ENCODE results near the gene WAPL. TPM values are rescaled to one million over a fixed set of nuclear protein-coding genes. Genes with fewer than 3 reads are reported as not detected.

Gene WAPL
- polyA plus RNA-seq, 1 donor from 2014 or later, result 30.6 TPM

DNA sequence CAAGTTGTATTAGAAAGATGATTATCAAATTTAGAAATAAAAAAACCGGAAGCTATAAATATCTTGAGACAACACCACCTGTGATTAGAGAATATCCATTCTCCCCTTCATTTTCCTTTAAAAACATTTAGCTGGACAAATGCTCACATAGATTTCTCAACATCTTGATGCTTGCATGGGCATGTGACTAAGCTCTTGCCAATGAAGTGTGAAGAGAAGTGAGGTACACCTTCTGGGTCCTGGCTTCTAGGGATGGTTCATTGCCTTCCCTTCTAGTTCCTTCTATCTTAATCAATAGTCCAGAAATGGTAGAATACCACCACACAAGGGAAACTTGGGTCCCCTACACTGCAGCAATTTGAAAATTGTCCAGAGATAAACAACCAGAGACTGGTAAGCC lies 41.0 kb downstream of the WAPL start:
- Histone ChIP-seq H3K27ac (ENCODE audit: low read length) (no peak overlapping the region), H3K9me2 (ENCODE audit: insufficient read depth, low read length) (no peaks in the 10 kb centered on the region), H4K20me1 (ENCODE audit: insufficient read depth) (no peaks in the 10 kb centered on the region), H3K79me2 (replicated peaks; ENCODE audit: insufficient read depth, low read length) (no peaks in the 10 kb centered on the region), H3K4me2 (ENCODE audit: low read length) (no peak overlapping the region), H3K9me3 (ENCODE audit: low read length) (no peaks in the 10 kb centered on the region), H3K9ac (ENCODE audit: low read length) (no peak overlapping the region), H3K27me3 (ENCODE audit: insufficient read depth, low read depth, low read length) (no peaks in the 10 kb centered on the region), H3F3A (ENCODE audit: insufficient read depth, low read length, poor library complexity, severe bottlenecking) (no peaks in the 10 kb centered on the region), H3K36me3 (ENCODE audit: insufficient read depth, low read length) (peaks cover 5% of the 10 kb centered on the region), H3K4me3 (ENCODE audit: low read length) (no peak overlapping the region), H2AFZ (ENCODE audit: low read depth, low read length) (no peak overlapping the region)
- TF ChIP-seq TAF1 (IDR thresholded peaks at IDR 0.05; ENCODE audit: low read depth), result no peak
- no peak for TF ChIP-seq EZH2 (IDR thresholded peaks at IDR 0.05; ENCODE audit: borderline replicate concordance, insufficient read depth, low read length, poor library complexity, severe bottlenecking)
- TF ChIP-seq RAD21 (conservative IDR thresholded peaks at IDR 0.05), result no peak
- TF ChIP-seq EP300 (conservative IDR thresholded peaks at IDR 0.05; ENCODE audit: poor library complexity, severe bottlenecking), result no peak
- TF ChIP-seq, protein P1, sequence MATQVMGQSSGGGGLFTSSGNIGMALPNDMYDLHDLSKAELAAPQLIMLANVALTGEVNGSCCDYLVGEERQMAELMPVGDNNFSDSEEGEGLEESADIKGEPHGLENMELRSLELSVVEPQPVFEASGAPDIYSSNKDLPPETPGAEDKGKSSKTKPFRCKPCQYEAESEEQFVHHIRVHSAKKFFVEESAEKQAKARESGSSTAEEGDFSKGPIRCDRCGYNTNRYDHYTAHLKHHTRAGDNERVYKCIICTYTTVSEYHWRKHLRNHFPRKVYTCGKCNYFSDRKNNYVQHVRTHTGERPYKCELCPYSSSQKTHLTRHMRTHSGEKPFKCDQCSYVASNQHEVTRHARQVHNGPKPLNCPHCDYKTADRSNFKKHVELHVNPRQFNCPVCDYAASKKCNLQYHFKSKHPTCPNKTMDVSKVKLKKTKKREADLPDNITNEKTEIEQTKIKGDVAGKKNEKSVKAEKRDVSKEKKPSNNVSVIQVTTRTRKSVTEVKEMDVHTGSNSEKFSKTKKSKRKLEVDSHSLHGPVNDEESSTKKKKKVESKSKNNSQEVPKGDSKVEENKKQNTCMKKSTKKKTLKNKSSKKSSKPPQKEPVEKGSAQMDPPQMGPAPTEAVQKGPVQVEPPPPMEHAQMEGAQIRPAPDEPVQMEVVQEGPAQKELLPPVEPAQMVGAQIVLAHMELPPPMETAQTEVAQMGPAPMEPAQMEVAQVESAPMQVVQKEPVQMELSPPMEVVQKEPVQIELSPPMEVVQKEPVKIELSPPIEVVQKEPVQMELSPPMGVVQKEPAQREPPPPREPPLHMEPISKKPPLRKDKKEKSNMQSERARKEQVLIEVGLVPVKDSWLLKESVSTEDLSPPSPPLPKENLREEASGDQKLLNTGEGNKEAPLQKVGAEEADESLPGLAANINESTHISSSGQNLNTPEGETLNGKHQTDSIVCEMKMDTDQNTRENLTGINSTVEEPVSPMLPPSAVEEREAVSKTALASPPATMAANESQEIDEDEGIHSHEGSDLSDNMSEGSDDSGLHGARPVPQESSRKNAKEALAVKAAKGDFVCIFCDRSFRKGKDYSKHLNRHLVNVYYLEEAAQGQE (IDR thresholded peaks at IDR 0.05; ENCODE audit: borderline replicate concordance), result no peak
- TF ChIP-seq, protein P2, sequence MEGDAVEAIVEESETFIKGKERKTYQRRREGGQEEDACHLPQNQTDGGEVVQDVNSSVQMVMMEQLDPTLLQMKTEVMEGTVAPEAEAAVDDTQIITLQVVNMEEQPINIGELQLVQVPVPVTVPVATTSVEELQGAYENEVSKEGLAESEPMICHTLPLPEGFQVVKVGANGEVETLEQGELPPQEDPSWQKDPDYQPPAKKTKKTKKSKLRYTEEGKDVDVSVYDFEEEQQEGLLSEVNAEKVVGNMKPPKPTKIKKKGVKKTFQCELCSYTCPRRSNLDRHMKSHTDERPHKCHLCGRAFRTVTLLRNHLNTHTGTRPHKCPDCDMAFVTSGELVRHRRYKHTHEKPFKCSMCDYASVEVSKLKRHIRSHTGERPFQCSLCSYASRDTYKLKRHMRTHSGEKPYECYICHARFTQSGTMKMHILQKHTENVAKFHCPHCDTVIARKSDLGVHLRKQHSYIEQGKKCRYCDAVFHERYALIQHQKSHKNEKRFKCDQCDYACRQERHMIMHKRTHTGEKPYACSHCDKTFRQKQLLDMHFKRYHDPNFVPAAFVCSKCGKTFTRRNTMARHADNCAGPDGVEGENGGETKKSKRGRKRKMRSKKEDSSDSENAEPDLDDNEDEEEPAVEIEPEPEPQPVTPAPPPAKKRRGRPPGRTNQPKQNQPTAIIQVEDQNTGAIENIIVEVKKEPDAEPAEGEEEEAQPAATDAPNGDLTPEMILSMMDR (IDR thresholded peaks at IDR 0.05; ENCODE audit: poor library complexity, severe bottlenecking), result no peak
- no peak for TF ChIP-seq POLR2AphosphoS5 (IDR thresholded peaks at IDR 0.05)
- no peak for TF ChIP-seq SMC3 (conservative IDR thresholded peaks at IDR 0.05; ENCODE audit: poor library complexity)
- TF ChIP-seq MXI1 (conservative IDR thresholded peaks at IDR 0.05; ENCODE audit: poor library complexity, severe bottlenecking), result no peak

DNA sequence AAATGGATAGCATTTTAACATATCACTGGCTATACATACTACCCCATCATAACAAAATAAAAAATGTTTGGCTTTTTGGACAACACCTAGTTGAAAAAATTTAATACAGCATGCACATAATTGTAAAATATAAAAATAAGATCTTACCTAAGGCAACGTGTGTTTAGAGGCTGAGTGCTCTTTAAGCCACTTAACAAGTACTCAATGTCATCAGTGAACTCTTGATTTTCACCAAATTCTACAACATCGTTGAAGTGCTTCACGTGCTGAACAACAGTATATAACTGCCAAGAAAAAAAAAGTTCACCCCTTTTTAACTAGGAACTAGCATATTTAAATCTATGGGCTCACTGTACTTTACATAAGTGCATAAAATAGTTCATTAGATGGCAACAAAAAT lies 49.5 kb downstream of the WAPL start:
- Histone ChIP-seq H3K4me2 (ENCODE audit: low read length) (no peak overlapping the region), H3K4me3 (ENCODE audit: low read length) (no peak overlapping the region), H3K36me3 (ENCODE audit: insufficient read depth, low read length) (no peaks in the 10 kb centered on the region), H3K9me3 (ENCODE audit: low read length) (no peaks in the 10 kb centered on the region), H4K20me1 (ENCODE audit: insufficient read depth) (no peaks in the 10 kb centered on the region), H3K9ac (ENCODE audit: low read length) (no peak overlapping the region), H3F3A (ENCODE audit: insufficient read depth, low read length, poor library complexity, severe bottlenecking) (no peaks in the 10 kb centered on the region), H3K79me2 (replicated peaks; ENCODE audit: insufficient read depth, low read length) (no peaks in the 10 kb centered on the region), H3K27me3 (ENCODE audit: insufficient read depth, low read depth, low read length) (no peaks in the 10 kb centered on the region), H3K9me2 (ENCODE audit: insufficient read depth, low read length) (no peaks in the 10 kb centered on the region), H2AFZ (ENCODE audit: low read depth, low read length) (no peak overlapping the region), H3K27ac (ENCODE audit: low read length) (no peak overlapping the region)
- TF ChIP-seq EP300 (conservative IDR thresholded peaks at IDR 0.05; ENCODE audit: poor library complexity, severe bottlenecking) (no peak), EZH2 (IDR thresholded peaks at IDR 0.05; ENCODE audit: borderline replicate concordance, insufficient read depth, low read length, poor library complexity, severe bottlenecking) (no peak), SMC3 (conservative IDR thresholded peaks at IDR 0.05; ENCODE audit: poor library complexity) (no peak), TAF1 (IDR thresholded peaks at IDR 0.05; ENCODE audit: low read depth) (no peak), RAD21 (conservative IDR thresholded peaks at IDR 0.05) (no peak), MXI1 (conservative IDR thresholded peaks at IDR 0.05; ENCODE audit: poor library complexity, severe bottlenecking) (no peak), POLR2AphosphoS5 (IDR thresholded peaks at IDR 0.05) (no peak)
- TF ChIP-seq, protein P2 (IDR thresholded peaks at IDR 0.05; ENCODE audit: poor library complexity, severe bottlenecking), result no peak
- TF ChIP-seq, protein P1 (IDR thresholded peaks at IDR 0.05; ENCODE audit: borderline replicate concordance), result no peak

Measured in neural cell (in vitro differentiated cells).